Neural cell (in vitro differentiated cells): ENCODE data around the gene RITA1.
A peak's percentile ranks its signal among the peaks of the same experiment; 100 is the strongest.

Experiments used
- EZH2 ChIP-seq: fragments of 200-600, 300-800 bp; shearing (Covaris generic), sonication (generic); IDR thresholded peaks from 2 replicates; pipeline ENCODE4 v1.6.1; 2014; ENCODE audit warnings: antibody characterized with exemption, low read length, borderline replicate concordance, mild to moderate bottlenecking; ENCODE audit not compliant: insufficient read depth, poor library complexity, severe bottlenecking
- POLR2AphosphoS5 ChIP-seq: IDR thresholded peaks from 2 replicates; pipeline ENCODE4 v1.6.1; 2012
- TF ChIP-seq, protein P1 (sequence below): fragments of 450-650 bp; IDR thresholded peaks from 2 replicates; pipeline ENCODE4 v1.5.1; 2014; ENCODE audit warnings: antibody characterized with exemption, mild to moderate bottlenecking, moderate library complexity; ENCODE audit not compliant: poor library complexity, severe bottlenecking

DNA sequence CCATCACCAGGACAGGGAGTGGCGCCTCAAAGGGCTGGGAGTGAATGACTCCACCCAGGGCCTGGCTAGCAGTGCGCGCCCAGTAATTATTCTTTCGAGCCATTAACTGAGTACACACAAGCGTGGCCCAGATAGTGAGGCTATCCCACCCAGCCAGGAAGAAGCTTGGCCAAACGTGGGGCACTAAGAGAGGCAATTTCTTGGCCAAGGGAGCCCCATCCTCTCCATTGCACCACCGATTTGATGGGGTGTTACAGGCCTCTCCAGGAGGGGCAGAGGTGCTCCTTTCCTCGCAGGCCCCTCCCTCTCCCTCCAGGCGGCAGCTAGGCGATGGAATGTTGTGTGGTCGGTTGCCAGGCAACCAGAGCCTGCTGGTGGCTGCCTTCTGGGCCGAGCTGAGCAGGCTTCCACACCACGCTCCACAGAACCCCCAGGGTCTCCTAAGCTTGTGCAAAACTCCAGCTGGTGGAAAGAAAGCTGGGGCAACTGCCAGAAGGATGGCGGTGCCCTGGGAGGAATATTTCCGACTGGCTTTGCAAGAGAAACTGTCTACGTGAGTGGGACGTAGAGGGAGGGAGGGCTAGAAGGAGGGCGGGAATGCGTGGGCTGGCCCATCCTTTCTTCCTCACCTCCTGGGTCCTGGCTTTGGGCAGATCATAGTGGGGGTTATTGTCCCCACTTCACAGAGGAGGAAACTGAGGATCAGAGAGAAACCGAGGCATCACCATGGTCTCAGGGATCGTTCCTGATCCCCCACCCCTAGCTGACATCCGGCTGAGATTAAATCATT lies 36.0 kb upstream of the RITA1 start, which contains the start of gene CFAP73:
- TF ChIP-seq, protein P1, sequence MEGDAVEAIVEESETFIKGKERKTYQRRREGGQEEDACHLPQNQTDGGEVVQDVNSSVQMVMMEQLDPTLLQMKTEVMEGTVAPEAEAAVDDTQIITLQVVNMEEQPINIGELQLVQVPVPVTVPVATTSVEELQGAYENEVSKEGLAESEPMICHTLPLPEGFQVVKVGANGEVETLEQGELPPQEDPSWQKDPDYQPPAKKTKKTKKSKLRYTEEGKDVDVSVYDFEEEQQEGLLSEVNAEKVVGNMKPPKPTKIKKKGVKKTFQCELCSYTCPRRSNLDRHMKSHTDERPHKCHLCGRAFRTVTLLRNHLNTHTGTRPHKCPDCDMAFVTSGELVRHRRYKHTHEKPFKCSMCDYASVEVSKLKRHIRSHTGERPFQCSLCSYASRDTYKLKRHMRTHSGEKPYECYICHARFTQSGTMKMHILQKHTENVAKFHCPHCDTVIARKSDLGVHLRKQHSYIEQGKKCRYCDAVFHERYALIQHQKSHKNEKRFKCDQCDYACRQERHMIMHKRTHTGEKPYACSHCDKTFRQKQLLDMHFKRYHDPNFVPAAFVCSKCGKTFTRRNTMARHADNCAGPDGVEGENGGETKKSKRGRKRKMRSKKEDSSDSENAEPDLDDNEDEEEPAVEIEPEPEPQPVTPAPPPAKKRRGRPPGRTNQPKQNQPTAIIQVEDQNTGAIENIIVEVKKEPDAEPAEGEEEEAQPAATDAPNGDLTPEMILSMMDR = peak; percentile 42
- TF ChIP-seq POLR2AphosphoS5 = no peak
- TF ChIP-seq EZH2 = no peak
